Neural progenitor cell (in vitro differentiated cells): ENCODE results near the gene CNN2. TPM values are rescaled to one million over a fixed set of nuclear protein-coding genes. Genes with fewer than 3 reads are reported as not detected.
A peak's percentile ranks its signal among the peaks of the same experiment; 100 is the strongest.

Source experiments
- DNase-seq: peaks from one replicate; pipeline ENCODE4 v3.0.0-alpha.2; 2016; ENCODE audit warnings: low spot score
- H2AFZ ChIP-seq: fragments of 200-600 bp; sonication (generic); replicated peaks from 2 replicates; pipeline ENCODE4 v1.6.1; 2016; ENCODE audit warnings: antibody characterized with exemption
- H3F3A ChIP-seq: fragments of 200-600 bp; sonication (generic); 2 replicates; pipeline ENCODE4 v1.6.1; 2016; ENCODE audit warnings: antibody characterized with exemption, low read depth
- H3K27ac ChIP-seq: fragments of 200-600 bp; sonication (generic); 2 replicates; pipeline ENCODE4 v1.5.1; 2016; ENCODE audit warnings: mild to moderate bottlenecking
- H3K27me3 ChIP-seq: fragments of 200-600 bp; sonication (generic); 2 replicates; pipeline ENCODE4 v1.6.1; 2016; ENCODE audit warnings: mild to moderate bottlenecking, moderate library complexity
- H3K36me3 ChIP-seq: fragments of 200-600 bp; sonication (generic); 2 replicates; pipeline ENCODE4 v1.5.1; 2016
- H3K4me1 ChIP-seq: fragments of 200-600 bp; sonication (generic); 2 replicates; pipeline ENCODE4 v1.6.1; 2016; ENCODE audit warnings: mixed run types
- H3K4me2 ChIP-seq: fragments of 200-600 bp; sonication (generic); 2 replicates; pipeline ENCODE4 v1.6.1; 2016
- H3K4me3 ChIP-seq: fragments of 200-600 bp; sonication (generic); 2 replicates; pipeline ENCODE4 v1.5.1; 2016
- H3K79me2 ChIP-seq: fragments of 200-600 bp; sonication (generic); 2 replicates; pipeline ENCODE4 v1.6.1; 2016; ENCODE audit warnings: low read depth
- H3K9ac ChIP-seq: fragments of 200-600 bp; sonication (generic); 2 replicates; pipeline ENCODE4 v1.6.1; 2016
- H3K9me3 ChIP-seq: fragments of 200-600 bp; sonication (generic); 2 replicates; pipeline ENCODE4 v1.5.1; 2016; ENCODE audit warnings: low read depth
- H4K20me1 ChIP-seq: fragments of 200-600 bp; sonication (generic); 2 replicates; pipeline ENCODE4 v1.6.1; 2016; ENCODE audit warnings: low read depth
- H3K27ac Mint-ChIP-seq: 3 replicates; pipeline ENCODE4 v1.8.0; 2021; ENCODE audit warnings: mixed read lengths
- H3K27me3 Mint-ChIP-seq: 2 replicates; pipeline ENCODE4 v1.8.0; 2022; ENCODE audit warnings: low read depth, mild to moderate bottlenecking, inconsistent platforms, moderate library complexity, mixed read lengths; ENCODE audit not compliant: insufficient read depth
- H3K36me3 Mint-ChIP-seq: 3 replicates; pipeline ENCODE4 v1.8.0; 2021; ENCODE audit warnings: mixed read lengths
- H3K4me1 Mint-ChIP-seq: 3 replicates; pipeline ENCODE4 v1.8.0; 2021; ENCODE audit warnings: mixed read lengths
- H3K4me3 Mint-ChIP-seq: 3 replicates; pipeline ENCODE4 v1.8.0; 2021; ENCODE audit warnings: mild to moderate bottlenecking, moderate library complexity, mixed read lengths
- H3K9me3 Mint-ChIP-seq: 3 replicates; pipeline ENCODE4 v1.8.0; 2020; ENCODE audit warnings: mixed read lengths
- CTCF ChIP-seq: fragments of 200-600 bp; sonication (generic); IDR thresholded peaks from 2 replicates; pipeline ENCODE4 v1.5.1; 2017; ENCODE audit warnings: antibody characterized with exemption, mild to moderate bottlenecking
- EZH2 ChIP-seq: fragments of 200-600 bp; sonication (generic); IDR thresholded peaks from 2 replicates; pipeline ENCODE4 v1.6.1; 2017; ENCODE audit warnings: antibody characterized with exemption, mild to moderate bottlenecking, moderate library complexity
- EZH2phosphoT487 ChIP-seq: fragments of 200-600 bp; sonication (generic); IDR thresholded peaks from 2 replicates; pipeline ENCODE4 v1.6.1; 2017; ENCODE audit warnings: antibody characterized with exemption
- total RNA-seq: library from RNA; depleted of rRNA; stranded (reverse); fragments of >200 nt; gene quantifications from 2 replicates; pipeline ENCODE4 v1.2.3, GENCODE V29; 2015; ENCODE audit warnings: low replicate concordance

CNN2 gene
- total RNA-seq, 1 donor from 2014 or later, result 131 TPM

GRCh38 chr19:1063030-1063908 lies 36.9 kb downstream of the CNN2 start:
- Histone ChIP-seq H3K4me3 (no peak overlapping the region), H3K79me2 (no peaks in the 10 kb centered on the region), H3K4me1 (peaks cover 12% of the 10 kb centered on the region), H2AFZ (no peak overlapping the region), H3F3A (peaks cover 19% of the 10 kb centered on the region), H3K9me3 (peaks cover under 1% of the 10 kb centered on the region), H3K27me3 (peaks cover 50% of the 10 kb centered on the region), H3K36me3 (no peaks in the 10 kb centered on the region), H4K20me1 (peaks cover 16% of the 10 kb centered on the region), H3K4me2 (no peak overlapping the region), H3K27ac (no peak overlapping the region), H3K9ac (no peak overlapping the region)
- no peak for DNase-seq
- H3K27me3 Mint-ChIP-seq, result peaks cover 20% of the 10 kb centered on the region
- no peak overlapping the region for H3K27ac Mint-ChIP-seq
- H3K4me1 Mint-ChIP-seq, result peaks cover 7% of the 10 kb centered on the region
- no peak for TF ChIP-seq CTCF
- no peak for TF ChIP-seq EZH2phosphoT487
- no peak for TF ChIP-seq EZH2
- no peak overlapping the region for H3K4me3 Mint-ChIP-seq
- H3K9me3 Mint-ChIP-seq, result no peaks in the 10 kb centered on the region
- no peaks in the 10 kb centered on the region for H3K36me3 Mint-ChIP-seq

DNA sequence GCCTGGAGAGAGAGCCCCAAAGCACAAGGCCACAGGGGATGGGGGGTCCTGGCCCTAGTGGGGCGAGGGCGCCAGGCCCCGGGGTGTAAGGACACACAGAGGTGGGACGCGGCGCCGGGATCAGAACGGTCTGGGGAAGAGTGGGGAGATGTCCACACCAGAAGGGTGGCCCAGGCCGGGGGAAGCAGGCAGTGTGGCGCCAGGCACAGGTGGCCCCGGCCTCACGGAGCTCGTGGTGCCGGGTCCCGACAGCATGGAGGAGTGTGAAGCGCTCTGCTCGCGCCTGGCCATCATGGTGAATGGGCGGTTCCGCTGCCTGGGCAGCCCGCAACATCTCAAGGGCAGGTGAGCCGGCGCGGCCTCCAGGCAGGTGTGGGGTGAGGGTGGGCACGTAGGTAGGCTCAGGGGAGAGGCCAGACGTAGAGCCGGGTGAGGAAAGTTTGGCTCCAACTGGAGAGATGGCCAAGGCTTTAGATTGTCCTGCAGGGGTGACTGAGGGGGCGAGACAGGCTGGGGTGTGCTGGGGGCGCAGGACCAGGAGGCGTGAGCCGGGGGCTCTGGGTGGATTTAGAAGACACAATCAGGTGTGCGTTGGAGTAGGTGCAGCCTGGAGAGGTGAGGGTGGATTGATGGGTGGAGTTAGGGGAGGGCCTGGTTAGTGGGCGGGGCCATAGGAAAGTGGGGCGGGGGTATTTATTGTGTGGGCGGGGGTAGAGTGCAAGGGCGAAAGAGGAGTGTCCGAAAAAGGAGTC lies 37.7 kb downstream of the CNN2 start:
- peak overlapping the region; percentile 33 for H3K4me3 Mint-ChIP-seq
- Histone ChIP-seq H3K79me2 (no peaks in the 10 kb centered on the region), H3K4me2 (no peak overlapping the region), H3K27ac (no peak overlapping the region), H3K9ac (no peak overlapping the region), H3K36me3 (no peaks in the 10 kb centered on the region), H3F3A (peaks cover 19% of the 10 kb centered on the region), H2AFZ (no peak overlapping the region), H3K4me3 (no peak overlapping the region), H3K4me1 (peaks cover 12% of the 10 kb centered on the region), H3K9me3 (no peaks in the 10 kb centered on the region), H3K27me3 (peaks cover 58% of the 10 kb centered on the region), H4K20me1 (peaks cover 16% of the 10 kb centered on the region)
- no peak for DNase-seq
- H3K4me1 Mint-ChIP-seq, result peaks cover 9% of the 10 kb centered on the region
- H3K36me3 Mint-ChIP-seq, result no peaks in the 10 kb centered on the region
- no peak overlapping the region for H3K27ac Mint-ChIP-seq
- peaks cover 26% of the 10 kb centered on the region for H3K27me3 Mint-ChIP-seq
- no peaks in the 10 kb centered on the region for H3K9me3 Mint-ChIP-seq
- TF ChIP-seq CTCF (no peak), EZH2 (no peak), EZH2phosphoT487 (peak; percentile 17)

DNA sequence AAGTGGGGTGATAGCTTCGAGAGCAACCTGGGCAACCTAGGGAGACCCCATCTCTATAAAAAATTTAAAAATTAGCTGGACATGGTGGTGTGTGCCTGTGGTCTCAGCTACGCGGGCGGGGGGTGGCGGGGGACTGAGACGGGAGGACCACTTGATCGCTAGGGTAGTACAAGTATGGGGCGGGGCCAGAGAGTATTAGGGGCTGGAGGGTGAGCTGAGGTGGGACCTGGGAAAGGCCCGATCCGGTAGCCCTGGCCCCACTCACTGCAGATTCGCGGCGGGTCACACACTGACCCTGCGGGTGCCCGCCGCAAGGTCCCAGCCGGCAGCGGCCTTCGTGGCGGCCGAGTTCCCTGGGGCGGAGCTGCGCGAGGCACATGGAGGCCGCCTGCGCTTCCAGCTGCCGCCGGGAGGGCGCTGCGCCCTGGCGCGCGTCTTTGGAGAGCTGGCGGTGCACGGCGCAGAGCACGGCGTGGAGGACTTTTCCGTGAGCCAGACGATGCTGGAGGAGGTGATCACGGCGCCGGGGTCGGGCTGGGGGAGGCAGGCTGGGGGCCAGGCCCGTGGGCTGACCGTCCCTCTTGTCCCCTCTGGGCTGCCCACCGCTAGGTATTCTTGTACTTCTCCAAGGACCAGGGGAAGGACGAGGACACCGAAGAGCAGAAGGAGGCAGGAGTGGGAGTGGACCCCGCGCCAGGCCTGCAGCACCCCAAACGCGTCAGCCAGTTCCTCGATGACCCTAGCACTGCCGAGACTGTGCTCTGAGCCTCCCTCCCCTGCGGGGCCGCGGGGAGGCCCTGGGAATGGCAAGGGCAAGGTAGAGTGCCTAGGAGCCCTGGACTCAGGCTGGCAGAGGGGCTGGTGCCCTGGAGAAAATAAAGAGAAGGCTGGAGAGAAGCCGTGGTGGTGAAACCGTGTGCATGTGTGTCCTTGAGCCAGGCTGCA lies 38.5 kb downstream of the CNN2 start:
- Mint-ChIP-seq H3K27ac (no peak overlapping the region), H3K9me3 (no peaks in the 10 kb centered on the region), H3K27me3 (peaks cover 28% of the 10 kb centered on the region), H3K4me3 (peak overlapping the region; percentile 38), H3K36me3 (no peaks in the 10 kb centered on the region), H3K4me1 (peaks cover 9% of the 10 kb centered on the region)
- H3K9me3 ChIP-seq, result no peaks in the 10 kb centered on the region
- H3K4me2 ChIP-seq, result peak overlapping the region; percentile 19
- peak; percentile 87 for DNase-seq
- TF ChIP-seq EZH2phosphoT487 (no peak), CTCF (peak; percentile 79), EZH2 (peak; percentile 50)
- no peak overlapping the region for H3K4me3 ChIP-seq
- H3K9ac ChIP-seq, result no peak overlapping the region
- H3K4me1 ChIP-seq, result peaks cover 12% of the 10 kb centered on the region
- H3K27me3 ChIP-seq, result peaks cover 67% of the 10 kb centered on the region
- peaks cover 20% of the 10 kb centered on the region for H3F3A ChIP-seq
- H3K36me3 ChIP-seq, result no peaks in the 10 kb centered on the region
- H4K20me1 ChIP-seq, result peaks cover 16% of the 10 kb centered on the region
- no peaks in the 10 kb centered on the region for H3K79me2 ChIP-seq
- H3K27ac ChIP-seq, result no peak overlapping the region
- H2AFZ ChIP-seq, result no peak overlapping the region
